Measurements from ENCODE around the gene CCDC167.

Gene CCDC167

GRCh38 chr6:37523412-37523811 is 23.7 kb upstream of the CCDC167 start:
- no peak for DNase-seq (ENCODE audit: low read depth)
- no peak overlapping the region for H3K4me3 ChIP-seq (replicated peaks; ENCODE audit: low read depth, low read length)
- TF ChIP-seq CTCF (IDR thresholded peaks at IDR 0.05; ENCODE audit: low read length, missing control alignments): no peak

GRCh38 chr6:37522836-37523235 is 23.1 kb upstream of the CCDC167 start:
- H3K4me3 ChIP-seq (replicated peaks; ENCODE audit: low read depth, low read length): no peak overlapping the region
- no peak for TF ChIP-seq CTCF (IDR thresholded peaks at IDR 0.05; ENCODE audit: low read length, missing control alignments)
- no peak for DNase-seq (ENCODE audit: low read depth)

GRCh38 chr6:37521674-37522073 is 22.0 kb upstream of the CCDC167 start:
- TF ChIP-seq CTCF (IDR thresholded peaks at IDR 0.05; ENCODE audit: low read length, missing control alignments): no peak
- no peak overlapping the region for H3K4me3 ChIP-seq (replicated peaks; ENCODE audit: low read depth, low read length)
- DNase-seq (ENCODE audit: low read depth): no peak

- no peak for TF ChIP-seq CTCF (IDR thresholded peaks at IDR 0.05; ENCODE audit: low read length, missing control alignments)
- no peak for DNase-seq (ENCODE audit: low read depth)
- no peak overlapping the region for H3K4me3 ChIP-seq (replicated peaks; ENCODE audit: low read depth, low read length)
Observed at GRCh38 chr6:37520926-37521325, 21.2 kb upstream of the CCDC167 start.

GRCh38 chr6:37519461-37519860 is 19.8 kb upstream of the CCDC167 start:
- no peak for TF ChIP-seq CTCF (IDR thresholded peaks at IDR 0.05; ENCODE audit: low read length, missing control alignments)
- H3K4me3 ChIP-seq (replicated peaks; ENCODE audit: low read depth, low read length): no peak overlapping the region
- DNase-seq (ENCODE audit: low read depth): no peak

GRCh38 chr6:37518116-37518515 is 18.4 kb upstream of the CCDC167 start:
- DNase-seq (ENCODE audit: low read depth): no peak
- no peak for TF ChIP-seq CTCF (IDR thresholded peaks at IDR 0.05; ENCODE audit: low read length, missing control alignments)
- no peak overlapping the region for H3K4me3 ChIP-seq (replicated peaks; ENCODE audit: low read depth, low read length)

- no peak for TF ChIP-seq CTCF (IDR thresholded peaks at IDR 0.05; ENCODE audit: low read length, missing control alignments)
- DNase-seq (ENCODE audit: low read depth): no peak
- H3K4me3 ChIP-seq (replicated peaks; ENCODE audit: low read depth, low read length): no peak overlapping the region
Observed at GRCh38 chr6:37517411-37517812, 17.7 kb upstream of the CCDC167 start.

Measured in fibroblast of pulmonary artery (primary cell).